GM19455 (cell line): ENCODE data around the gene ETNK2.

Source experiments
- ATAC-seq: cut with Tn5 transposase; IDR thresholded peaks from one replicate; pipeline ENCODE4 v1.9.1; 2021; ENCODE audit not compliant: unreplicated experiment

Gene ETNK2

GRCh38 chr1:204149635-204150565 is 1.9 kb downstream of the ETNK2 start:
- ATAC-seq, result no peak

DNA sequence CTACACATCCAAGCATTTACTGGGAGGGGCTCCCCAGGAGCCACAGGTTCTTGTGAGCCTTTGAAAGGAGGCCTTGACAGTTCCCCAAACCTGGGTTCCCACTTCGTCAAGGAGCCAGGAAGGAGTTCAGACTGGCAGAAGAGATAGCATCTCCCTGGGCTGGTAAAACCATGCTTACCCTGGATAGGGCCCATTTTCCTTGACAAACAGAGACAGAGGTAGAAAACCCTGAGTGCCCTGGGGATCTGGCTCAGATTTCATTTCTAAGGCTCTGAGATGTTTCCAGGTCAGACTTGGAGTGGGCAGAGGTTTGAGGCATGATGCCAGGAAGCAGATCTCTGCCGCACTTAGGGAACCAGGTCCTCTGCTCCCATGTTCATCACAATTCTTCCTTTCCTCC is 2.7 kb downstream of the ETNK2 start:
- ATAC-seq, result no peak

- ATAC-seq, result no peak
Measured at GRCh38 chr1:204147406-204148383, 4.1 kb downstream of the ETNK2 start.

GRCh38 chr1:204146965-204147364 is 4.9 kb downstream of the ETNK2 start:
- ATAC-seq, result no peak

GRCh38 chr1:204146309-204146708 is 5.5 kb downstream of the ETNK2 start:
- no peak for ATAC-seq

- no peak for ATAC-seq
Measured at GRCh38 chr1:204145033-204145504, 6.8 kb downstream of the ETNK2 start.

DNA sequence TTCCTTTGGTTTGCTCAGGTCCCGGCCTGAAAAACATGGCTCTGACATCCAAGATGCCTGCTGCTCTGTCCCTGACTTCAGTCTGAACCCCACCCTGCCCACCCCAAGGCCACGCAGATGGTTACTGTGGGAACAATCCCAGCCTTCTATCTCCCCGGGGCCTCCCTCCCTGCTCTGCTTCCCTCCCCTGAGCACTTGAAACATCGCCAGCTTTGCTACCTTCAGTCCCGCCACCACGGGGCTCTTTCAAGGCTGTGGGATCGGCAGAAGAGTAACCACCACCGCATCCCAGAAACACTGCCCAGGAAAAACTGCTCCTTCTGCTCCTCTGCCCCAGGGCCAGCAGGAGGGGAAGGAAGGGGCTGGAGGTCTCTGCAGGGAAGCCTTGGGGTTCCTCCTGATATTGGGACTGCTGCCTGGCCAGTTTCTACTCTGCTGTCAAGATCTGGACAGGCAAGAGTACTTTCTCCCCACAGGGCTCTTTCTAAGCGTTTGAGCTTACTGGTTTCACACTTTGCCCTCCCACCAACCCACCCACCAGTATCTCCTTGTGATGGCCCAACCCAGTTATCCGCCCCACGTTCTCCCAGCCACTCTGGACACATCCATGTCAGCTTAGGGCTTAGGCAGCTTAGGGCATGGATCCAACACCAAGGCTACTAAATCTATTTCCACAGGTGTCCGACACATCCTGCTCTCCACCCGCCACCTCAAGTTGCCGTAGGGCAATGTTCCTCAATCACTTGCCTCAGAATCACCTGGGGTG is 8.4 kb downstream of the ETNK2 start:
- no peak for ATAC-seq

DNA sequence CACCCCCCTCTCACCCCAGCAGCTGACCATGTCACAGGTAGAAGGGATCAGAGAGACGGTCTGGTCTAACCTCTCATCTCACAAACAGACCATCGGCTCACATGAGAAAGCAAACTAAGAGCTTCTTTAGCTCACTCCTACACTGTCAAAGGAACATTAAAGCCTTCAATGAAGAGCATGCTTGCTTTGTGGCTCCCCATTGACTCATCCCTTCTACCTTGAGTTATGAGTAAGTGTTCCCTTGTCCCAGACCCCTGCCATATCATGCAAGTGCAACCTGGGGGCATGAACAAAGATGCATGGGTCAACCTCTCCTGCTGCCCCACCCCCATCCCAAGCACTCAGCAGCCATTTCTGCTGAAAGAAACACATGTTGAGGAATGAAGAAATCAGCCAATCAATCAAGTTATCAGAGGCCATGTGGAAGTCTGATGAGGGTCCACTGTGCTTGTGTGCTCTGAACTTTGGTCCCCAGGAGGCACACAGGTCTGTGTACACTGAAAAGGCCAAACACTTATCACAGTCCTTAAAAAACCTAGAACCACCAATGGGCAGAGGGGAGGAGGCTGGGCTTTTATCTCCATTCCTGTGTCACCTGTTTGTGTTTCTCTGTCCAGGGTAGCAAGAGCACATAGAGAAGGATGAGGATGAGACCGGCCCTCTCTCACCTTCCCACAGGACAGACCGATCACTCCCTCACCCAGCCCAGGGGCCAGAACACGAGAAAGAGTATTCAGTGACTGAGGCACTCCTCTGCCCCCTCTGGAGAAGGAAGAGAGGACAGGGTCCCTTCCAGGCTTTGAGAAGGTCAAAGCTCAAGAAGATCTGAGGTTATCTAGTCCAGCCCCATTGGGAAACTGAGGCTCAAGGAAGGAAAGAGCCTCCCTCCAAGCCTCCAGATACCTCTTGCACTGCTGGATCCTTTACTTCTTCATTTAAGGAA is 9.5 kb downstream of the ETNK2 start:
- ATAC-seq, result no peak

DNA sequence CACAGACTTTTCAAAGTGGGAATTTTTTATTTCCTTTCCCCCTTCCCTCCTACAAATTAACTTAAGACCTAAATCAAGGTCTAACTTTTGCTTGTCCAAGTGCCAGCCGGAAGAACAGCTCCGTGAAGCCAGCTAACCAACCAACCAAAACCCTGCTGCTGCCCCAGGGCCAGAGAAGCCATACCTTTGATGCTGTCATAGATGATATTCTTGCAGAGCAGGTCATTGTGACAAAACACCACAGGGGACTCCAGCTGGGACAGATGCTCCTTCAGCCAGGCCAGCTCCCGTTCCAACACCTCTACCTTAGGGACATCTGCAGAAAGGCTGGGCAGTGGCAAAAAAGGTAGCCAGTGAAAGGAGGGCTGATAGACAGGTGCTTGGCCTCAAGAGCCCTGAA is 10.7 kb downstream of the ETNK2 start:
- no peak for ATAC-seq

DNA sequence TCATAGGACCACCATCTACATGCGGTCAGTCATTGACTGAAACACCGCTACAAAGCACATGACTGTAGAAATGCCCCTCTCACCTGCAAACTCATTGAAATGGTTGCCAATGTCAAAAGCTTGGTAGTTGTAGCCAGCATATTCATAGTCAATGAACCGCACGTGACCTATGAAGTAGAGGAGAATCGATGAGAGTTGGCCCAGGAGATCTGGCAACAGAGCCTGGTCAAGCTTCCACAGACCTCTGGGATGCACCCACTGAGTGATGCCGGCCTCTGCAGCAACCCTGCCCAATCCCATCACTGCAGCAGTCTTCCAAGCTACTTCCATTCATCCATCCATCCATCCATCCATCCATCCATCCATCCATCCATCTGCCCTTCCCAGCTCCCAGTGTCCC is 11.9 kb downstream of the ETNK2 start:
- ATAC-seq, result no peak

- no peak for ATAC-seq
Measured at GRCh38 chr1:204139088-204139487, 12.8 kb downstream of the ETNK2 start.

GRCh38 chr1:204136814-204137213 is 15.0 kb downstream of the ETNK2 start:
- no peak for ATAC-seq

DNA sequence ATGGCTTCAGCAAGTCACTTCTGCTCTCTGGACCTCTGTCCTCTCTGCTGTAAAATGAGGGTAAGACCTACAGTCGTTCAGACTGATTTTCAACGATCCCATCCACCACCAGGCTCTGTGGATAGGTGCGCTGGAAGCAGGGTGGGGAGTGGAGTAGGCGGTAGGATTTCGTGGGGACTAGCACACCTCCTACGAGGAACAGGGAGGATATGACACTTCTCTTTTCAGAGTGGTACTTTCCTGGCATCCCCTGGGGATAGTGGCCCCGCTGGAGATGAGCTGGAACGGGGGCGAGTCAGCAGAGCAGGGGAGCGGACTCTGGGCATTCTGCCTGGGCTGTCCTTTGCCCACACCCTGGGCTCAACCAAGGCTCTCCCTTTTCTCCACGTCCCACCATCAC is 17.7 kb downstream of the ETNK2 start:
- ATAC-seq, result no peak

GRCh38 chr1:204132718-204133117 is 19.1 kb downstream of the ETNK2 start:
- ATAC-seq, result no peak

DNA sequence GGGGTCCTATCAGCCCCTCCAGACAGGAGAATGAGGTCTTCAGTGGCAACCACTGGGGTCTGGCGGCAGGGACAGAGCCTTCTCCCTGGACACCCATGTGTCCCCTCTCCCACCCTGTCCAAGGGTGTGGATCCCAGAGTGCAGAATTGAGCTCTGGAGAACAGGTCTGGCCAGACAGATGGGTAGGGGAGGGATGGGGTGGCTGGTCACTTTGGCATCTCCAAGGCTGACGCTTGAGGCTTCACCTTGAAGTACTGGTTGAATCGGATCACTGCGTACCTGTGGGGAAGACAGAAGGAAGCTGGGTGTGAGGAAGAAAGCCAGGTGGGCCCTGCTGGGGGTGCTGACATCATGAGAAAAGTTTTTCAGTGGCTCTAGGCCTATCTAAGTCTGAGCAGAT is 19.9 kb downstream of the ETNK2 start:
- ATAC-seq, result no peak

- ATAC-seq, result no peak
Measured at GRCh38 chr1:204130981-204131892, 20.6 kb downstream of the ETNK2 start.

DNA sequence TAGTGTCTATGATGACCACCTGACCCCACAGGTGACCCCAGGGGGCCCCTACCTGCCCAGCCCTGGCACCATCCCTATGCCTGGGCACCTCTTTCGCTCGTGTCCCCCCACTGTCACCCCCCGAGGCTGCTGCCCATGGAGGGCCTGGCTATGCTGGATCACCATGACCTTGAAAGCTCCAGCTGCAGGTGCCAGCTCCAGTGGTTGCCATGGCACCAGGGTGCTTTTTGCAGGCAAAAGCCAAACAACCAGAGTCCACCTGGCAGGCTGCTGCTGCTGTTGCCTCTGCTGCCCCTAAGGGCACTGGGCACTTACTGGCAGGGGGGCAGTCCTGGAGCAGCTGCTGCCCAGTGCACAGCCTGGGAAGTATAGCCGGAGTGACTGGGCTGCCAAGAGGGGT is 21.7 kb downstream of the ETNK2 start:
- no peak for ATAC-seq

DNA sequence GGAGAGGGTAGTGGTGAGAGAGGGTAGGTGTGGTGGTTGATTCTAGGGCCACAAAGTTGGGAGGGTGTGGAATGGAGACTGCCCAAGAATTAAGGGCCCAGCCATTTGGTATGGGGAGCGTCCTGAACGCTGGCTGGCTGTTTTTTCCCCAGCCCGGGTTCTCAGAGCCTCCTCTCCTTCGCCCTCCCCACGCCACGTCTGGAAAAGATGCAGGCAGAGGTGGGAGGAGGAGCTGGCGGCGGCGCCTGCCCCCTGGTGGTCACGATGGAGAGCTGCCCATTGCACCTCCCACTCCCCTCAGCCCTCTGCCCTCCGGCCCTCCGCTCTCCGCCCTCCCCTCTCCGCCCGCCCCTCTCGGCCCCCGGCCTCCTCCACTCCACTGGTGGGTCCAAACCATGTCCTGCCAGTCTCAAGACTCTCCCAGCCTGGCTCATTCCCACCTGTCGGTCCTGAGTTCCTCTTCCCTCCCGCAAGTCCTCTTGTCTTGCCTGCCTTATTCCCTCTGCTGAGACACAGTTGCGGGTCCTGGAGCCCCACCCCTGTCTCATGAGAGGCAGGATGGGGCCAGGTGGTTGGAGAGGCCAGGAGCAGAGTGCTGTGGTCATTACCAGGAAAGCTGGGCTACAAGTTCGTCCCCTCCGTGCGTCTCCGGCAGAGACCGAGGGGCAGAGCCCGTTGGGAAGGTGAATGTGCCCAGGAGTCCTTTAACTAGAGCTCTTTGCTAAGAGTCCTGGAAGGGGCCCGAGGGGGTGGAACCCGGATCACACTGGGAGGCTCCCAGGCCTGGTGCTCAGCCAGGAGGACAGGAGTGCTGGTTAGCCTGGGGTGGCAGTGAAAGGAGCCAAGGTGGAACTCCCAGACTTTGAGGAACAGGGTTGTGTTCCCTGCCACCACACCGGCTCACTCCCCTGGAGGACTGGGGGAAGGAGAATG is 22.6 kb downstream of the ETNK2 start:
- ATAC-seq, result no peak
